Fibroblast of peridontal ligament (primary cell): ENCODE measurements around the gene HECTD4.
A peak's percentile ranks its signal among the peaks of the same experiment; 100 is the strongest.

Experiments
- DNase-seq: peaks from one replicate; pipeline ENCODE4 v3.0.0-alpha.2; 2010; ENCODE audit errors: extremely low read depth

Gene HECTD4

DNA sequence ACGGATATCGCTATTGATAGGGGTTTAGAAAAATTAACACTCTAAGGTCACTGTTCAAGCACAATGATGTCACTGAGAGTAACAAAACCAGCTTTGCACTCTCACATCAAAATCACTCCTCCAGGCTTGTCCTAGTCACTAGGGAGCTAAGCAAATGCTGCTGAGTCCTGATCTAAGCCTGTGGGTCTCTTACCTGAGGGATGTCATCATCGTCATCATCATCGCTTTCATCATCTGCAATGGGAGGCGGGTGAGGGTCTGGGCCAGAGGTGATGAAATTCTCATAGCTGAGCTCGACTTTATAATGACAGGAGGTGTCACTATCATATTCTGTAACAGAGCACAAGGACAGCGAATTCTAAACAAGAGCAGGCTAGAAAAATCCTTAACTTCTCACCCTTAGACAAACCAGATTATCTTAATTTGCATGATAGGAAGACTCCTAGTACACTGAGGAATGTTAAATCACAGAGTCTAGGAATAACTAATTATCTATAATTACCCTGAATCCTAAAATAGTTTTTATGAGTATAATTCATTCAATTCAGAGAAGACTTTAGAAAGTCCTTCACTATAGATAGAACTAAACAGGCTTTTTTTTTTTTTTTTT lies 173.8 kb downstream of the HECTD4 start:
- no peak for DNase-seq

DNA sequence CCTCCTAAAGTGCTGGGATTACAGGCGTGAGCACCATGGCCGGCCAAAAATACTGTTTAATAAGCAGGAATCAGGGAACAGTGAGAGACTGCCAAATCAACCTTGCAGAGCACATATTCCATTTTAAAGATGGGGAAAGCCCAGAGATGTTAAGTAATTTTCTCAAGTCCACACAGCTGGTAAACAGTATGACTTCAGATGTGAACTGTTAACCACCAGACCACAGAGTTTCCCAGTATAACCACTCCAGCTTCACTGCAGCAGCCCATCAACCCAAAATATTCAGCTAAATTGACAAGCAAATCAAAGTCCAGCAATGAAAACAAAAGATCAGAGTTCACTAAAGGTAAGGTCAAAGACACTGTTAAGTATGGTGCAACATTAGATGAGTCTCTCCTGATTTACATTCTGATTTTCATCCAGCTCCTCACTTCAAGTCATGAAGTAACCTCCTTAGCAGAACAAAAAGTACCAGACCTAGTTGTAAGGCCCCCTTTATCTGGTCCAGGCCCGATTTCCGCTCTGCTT lies 174.8 kb downstream of the HECTD4 start:
- DNase-seq, result no peak

DNA sequence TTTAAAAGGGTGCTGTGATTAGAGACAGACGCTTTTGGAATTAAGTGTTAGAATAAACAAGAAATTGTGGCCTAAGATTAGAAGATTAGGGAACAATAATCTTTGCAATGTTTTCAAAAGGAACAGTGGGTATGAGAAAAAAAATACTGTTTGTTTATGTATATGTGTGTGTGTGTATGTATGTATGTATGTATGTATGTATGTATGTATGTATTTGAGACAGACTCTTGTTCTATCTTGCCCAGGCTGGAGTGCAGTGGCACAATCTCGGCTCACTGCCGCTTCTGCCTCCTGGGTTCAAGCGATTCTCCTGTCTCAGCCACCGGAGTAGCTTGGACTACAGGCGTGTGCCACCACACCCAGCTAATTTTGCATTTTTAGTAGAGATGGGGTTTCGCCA lies 175.3 kb downstream of the HECTD4 start:
- no peak for DNase-seq

DNA sequence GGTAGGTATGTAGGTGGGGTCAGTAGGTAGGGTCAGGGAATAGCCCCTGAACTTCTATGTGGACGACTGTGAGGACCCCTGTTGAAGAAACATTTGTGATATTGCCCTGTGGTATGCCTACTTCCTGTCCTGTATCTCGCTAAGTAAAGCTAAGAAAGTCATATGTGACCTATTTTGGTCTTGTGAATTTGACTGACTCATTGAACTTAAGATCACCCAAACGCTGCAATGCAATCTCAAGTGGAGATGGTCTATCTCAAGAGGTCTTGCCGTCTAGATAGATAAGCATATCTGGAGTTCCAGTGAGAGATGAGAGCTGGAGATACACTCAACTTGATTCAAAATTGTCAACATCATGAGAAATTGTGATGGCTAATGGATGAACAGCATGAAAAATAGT lies 183.1 kb downstream of the HECTD4 start:
- DNase-seq, result no peak

DNA sequence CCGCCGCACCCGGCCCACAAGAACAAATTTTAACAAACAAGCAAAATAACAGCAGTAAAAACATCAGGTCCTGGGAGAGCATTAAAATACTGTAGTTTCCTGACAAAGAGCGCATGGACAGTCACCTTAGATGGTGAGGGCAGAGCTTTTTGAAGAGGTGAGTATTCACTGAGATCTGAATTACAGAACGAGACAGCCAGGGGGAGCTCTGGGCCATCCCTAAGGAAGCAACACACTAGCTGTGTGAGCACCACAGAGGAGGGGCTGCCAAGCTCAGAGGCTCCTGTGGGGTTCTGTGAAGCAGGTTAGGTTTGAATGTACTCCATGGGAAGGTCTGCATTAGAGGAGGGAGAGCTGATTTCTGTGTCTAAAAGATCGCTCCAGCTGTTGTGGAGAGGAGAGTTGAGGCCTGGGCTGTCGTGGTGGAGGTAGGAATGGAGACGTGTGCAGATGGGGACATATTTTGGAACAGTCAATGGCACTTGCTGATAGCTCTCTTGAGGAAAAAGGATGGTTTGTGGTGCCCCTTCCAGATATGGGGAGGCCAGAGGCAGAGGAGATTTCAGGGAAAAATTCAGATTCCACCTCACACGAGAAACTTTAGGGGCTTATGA lies 184.0 kb downstream of the HECTD4 start:
- peak; percentile 50 for DNase-seq

DNA sequence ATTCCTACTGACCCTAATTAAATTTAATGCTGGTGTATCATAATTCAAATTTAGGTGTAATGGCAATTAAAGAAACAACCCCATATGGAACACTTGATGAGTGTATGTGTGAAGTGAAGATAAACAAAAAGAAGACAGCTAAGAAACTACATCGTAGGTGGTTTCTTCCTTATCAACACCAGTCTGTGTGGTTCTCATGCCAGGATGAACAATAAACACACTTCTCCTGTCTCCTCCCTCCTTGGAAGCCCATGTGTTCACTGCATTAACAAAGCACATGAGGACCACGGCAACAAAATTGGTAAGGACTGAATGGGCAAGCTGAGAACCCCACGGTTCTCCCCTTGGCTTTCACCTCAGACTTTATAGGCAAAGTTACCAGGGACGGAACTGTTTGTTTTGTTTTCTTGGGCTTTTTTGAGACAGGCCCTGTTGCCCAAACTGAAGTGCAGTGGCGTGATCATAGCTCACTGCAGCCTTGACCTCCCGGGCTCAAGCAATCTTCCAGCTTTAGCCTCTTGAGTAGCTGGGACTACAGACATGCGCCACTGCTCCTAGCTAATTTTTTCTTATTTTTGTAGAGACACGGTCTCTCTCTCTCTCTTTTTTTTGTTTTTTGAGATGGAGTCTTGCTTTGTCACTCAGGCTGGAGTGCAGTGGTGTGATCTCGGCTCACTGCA lies 185.9 kb downstream of the HECTD4 start:
- DNase-seq, result no peak

DNA sequence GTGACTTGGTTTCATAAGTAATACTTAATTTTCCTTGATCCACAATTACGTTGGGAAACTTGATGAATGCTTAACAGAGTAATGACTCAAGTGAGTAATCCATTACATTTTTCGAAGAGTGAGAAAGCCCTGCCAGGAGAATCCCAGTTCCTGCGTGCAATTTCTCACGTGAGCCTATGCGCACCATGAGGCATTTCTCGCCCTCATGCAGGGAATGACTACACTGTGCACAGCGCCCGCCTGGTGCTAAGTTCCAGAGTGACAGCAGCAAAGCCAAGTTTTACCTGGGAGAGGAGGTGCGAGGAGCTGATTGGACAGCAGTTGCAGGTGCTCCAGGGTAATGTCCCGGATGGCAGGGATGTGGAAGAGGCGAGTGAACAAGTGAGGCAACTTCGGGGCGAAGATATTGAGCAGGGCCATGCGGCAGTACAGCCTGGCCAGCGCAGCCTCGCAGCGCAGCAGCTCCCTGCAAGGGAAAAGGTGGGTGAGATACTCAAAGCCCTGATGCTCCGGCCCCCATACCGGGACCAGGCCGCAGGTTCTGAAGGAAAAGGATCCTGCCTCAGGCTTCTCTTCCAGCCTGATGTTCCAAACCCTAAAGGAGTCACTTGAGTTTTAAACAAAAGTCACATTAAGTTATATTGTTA lies 187.5 kb downstream of the HECTD4 start:
- no peak for DNase-seq

DNA sequence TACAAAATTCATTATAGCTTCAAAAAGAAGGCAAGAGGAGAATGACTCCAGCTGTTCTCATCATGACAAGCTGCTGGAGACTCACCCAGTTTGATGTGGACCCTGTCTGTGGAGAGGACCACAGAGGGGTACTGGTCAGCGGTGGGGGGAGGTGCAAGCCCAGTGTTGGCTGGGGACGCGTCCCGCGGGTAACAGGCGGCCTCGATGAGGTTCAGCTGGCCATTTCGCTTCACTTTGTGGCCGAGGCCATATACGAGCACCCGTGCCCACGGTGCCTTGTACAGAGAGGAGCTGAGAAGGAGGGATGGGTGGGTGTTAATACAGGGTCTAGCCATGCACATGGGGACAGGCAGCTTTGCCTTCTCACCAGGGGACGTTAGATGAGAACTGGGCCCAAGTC lies 189.8 kb downstream of the HECTD4 start:
- no peak for DNase-seq

DNA sequence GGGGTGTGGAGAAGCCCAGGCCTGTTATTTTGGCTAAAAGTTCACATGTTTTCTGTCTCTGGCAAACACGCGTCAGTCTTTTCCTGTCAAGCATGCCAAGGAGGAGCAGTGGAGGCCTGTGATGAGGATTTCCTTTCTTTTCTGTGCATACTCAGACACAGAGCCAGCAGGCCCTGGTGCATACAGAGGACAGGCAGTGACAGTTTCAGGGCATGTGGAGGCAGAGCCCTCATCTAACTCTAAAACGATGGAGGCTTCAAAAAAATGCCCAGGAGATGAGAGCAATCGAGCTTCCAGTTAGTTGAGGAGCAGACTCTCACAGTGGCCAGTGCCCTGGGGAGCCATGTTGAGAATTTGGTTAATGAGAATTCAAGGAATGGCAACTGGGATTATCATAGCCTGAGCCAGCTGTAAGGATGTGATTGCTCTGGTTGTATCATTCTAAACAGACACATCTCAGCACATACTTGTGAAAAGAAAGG lies 190.3 kb downstream of the HECTD4 start:
- DNase-seq, result peak; percentile 33

DNA sequence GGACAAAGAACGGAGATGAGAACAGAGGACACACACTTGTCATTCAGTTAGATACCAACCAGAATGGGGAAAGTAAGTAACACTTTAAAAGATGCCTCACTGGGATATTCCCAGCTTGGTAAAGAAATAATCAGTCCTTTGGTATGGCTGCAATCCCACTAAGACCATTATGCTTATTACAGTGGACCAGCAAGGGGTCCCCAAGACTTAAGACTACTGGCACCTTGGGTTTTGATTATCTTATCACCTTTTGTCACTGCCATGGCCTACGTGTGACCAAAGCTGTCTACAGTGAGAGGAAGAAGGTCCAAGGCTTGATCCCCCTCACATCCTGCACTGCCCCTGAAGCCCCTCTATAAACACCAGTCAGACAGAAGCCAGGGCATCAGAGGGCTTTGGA lies 191.0 kb downstream of the HECTD4 start:
- DNase-seq, result no peak

DNA sequence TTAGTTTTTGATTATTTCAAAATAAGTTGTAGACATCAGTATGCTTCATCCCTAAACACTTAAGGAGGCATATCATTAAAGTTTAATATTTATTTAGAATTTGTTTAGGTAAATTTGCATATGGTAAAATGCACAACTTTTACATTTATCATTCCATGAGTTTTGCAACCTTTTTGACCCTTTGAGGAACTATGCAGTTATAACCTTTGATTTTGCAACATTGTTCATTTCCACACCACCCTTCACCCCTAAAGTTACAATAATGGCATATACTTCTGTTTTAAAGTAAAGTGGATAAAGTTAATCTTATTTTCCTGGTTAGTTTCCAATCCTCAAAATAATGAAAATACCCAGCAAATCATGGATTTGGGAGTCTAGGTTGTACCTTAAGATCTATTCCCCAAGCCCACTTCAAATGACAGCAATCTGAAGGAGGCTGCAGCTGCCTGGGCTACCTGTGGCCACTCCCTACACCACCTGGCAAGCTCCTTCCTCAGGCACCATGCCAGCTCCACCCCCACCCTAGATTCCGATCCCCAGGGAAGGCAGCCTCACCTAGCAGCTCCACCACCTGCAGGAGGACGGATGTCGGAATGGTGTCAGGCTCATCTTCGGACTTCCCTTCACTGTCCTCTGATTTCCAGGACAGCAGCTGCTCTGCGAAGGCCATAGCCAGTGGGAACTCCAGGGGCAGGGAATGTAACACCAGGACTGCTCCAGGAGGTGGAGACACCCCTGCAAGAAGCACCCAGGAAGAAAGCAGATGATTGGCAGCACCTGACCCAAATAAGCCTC lies 191.8 kb downstream of the HECTD4 start:
- DNase-seq, result no peak

DNA sequence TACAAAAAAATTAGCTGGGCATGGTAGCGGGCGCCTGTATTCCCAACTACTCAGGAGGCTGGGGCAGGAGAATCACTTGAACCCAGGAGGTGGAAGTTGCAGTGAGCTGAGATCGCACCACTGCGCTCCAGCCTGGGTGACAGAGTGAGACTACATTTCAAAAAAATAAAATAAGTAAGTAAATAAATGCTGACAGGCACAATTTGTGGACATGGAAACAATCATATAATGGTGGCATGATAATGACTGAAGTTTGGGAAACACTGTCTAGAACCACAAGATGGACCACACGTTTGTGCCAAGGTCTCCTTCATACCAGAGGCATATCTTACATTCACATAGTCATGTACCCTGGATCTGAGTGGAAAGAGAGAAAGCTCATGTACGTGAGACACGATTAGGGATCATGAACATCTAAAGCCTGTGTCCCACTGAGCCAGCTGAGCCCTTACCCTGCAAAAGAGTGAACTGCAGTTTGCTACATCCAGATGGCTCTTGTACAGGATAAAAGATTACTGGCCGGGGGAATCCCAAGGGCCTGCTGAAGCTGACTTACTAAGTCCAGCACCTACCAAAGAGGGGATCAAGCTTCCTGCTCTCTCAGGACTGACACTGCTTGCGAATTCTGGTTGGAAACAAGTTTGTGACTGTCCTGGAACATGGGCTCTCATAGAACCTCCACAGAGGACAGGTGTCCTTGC lies 194.0 kb downstream of the HECTD4 start:
- DNase-seq, result no peak

DNA sequence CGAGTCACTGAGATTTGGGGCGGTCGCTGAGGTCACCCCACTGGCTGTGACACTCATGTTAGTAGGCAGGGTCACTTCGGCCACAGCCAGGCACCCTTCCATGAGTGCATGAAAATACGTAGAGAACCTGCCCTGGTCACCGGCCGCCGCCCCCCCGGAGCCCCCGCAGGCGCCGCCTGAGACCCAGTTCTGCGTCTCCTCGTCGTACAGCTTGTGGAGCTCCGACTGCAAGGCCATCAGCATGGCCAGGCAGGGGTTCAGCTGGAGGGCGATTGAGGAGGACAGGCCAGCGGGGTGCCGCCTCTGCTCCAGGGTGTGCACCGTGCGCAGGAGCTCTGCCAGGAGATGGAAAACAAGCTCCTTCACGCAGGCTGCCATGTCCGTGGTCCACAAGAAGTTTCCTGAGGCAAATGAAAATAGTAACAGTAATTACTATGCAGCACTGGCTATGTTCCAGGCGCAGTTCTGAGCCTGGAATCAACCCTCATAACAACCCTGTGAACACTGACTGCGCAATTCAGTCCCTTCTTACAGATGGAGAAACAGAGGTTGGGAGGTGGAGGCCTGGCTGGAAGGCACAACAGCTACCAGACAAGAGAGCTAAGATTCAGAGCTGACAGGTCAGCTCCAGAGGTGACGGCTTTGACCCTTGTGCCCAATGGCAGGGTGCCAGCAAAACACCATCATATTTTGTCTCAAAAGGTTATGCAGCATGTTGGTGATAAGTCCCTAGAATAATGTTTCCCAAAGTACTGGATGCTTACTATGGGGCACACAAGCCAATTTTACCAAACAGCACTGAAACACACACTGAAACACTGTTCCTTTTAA lies 196.9 kb downstream of the HECTD4 start:
- no peak for DNase-seq

DNA sequence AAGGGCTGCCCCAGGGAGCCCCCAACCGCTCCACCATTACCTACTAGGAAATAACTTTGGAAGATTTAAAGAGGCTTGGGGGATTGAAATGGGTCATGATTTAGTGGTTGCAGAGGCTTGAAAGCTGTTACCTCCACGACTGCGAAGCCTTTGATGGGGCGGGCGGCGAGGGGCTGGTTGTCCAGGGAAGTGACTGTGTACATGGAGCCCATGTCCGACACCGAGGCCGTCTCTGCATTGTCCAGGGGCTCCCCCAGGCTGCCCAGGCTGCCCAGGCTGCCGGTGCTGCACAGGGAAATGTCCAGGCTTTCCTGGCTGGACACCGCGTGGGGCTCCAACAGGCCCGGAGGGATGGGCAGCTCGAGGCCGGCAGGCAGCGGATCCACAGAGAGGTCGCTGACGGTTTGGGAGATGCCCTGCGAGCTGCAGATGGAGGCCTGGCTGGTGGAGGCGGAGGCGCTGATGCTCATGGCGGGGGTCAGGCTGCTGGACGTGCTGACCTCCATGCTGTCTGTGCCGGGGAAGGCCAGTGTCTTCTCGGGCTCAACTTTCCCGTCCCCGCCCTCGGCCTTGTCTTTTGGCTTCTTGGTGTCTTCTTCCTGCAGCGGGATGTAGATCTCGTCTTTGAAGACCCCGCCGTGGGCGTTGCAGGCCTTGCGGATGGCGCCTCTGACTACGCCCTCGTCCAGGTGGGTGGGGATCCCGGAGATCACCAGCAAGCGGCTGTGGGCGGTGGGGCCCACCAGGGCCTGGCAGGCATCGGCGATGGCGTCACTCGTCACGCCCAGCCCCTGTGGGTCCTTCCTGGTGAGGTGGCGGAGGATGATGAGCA lies 198.0 kb downstream of the HECTD4 start:
- DNase-seq, result no peak

DNA sequence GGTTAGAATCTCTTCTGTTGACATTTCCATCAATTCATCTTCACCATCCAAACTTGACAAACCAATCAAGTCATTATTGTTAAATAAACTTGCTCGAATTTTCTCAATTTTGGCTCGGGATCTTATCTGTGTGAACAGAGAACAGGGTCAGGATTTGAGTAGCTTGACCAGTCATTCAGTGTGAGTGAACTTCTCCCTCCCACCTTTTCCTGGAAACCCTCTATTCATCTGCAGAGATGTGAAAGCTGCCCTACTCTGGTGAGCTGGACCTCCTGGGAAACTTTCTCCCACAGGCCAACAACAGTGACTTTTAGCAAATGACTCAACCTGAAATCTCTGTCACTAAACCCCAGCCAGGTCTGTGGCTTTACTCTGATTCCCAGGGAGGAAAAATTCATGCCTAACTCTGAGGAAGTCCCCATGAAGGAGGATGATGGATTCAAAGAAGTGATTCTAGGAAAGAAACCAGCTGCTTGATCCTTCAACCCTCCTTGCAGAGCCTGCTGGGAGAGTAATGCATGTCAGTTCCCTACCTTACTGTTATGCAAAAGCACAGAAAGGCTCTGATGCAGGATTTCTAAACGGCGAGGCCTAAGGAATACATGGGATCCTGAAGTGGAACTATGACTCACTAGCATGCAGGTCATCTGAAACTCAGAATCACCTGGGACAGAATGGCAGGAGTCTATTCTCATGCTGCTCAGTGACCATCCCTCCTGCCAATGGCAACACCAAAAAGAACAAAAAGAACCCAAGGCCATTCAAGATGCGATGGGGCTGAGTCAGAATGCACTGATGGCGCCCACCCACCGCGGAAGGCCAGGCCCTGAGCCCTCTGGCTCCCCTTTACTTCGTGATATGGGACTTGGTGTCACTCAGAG lies 198.8 kb downstream of the HECTD4 start:
- DNase-seq, result peak; percentile 4

DNA sequence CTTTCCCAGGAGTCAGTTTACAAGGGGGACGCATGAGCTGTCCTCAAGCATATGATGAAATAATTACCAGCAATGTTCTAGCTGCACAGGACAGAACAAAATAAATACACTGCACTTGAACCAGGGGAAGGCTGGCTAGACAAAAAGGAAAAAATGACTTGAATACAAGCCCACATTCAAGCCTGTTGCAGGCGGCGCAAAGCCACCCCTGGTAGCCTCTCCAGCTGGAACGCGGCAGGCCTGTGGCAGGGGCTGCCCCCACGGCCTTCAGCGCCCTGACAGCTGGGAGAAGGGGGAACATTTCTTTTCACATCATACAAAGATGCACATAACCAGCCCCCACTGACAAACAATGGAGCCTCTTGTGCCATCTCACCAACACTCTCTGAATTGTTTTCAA lies 199.7 kb downstream of the HECTD4 start:
- DNase-seq, result peak; percentile 24

DNA sequence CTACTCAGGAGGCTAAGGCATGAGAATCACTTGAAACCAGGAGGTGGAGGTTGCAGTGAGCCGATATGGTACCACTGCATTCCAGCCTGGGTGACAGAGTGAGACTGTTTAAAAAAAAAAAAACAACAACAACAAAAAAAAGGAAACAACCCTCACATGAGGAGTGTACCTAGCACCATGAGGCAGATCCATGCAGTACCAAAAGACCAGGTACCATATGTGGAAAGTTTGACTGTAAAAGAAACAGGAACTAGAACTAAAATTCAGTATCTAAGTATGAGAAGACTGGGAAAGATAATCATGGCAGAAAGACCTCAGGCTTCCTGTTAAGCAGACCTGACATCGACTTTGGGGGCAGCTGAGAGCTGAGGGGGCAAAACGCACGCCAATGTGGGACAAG lies 201.8 kb downstream of the HECTD4 start:
- DNase-seq, result no peak

DNA sequence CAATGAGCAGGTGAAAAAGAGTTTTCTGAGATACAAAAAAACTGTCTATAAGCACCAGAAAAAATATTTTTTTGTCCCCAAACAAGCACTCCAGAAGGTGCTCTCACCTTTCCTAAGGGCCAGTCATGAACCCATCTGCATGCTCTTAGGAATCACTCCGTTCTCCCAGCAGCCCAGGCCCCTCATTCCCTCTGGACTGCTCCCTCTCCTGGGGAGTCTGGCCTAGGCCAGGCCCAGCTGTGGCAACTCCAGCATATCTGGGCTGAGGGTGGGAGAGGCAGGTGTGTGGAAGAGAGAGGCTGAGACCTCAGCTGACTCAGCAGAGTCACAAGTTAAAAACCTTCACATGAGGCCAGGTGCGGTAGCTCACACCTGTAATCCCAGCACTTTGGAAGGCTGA lies 202.3 kb downstream of the HECTD4 start:
- DNase-seq, result no peak
